Heart left ventricle (tissue), 13 donors: ENCODE results near the gene CBFA2T2.

ENCODE experiments used
- POLR2A ChIP-seq, 2 donors: fragments of 450-650 bp; IDR thresholded peaks; one replicate each; pipeline ENCODE4 v1.6.1; 2017; ENCODE audit warnings: antibody characterized with exemption in 2 of 2, mild to moderate bottlenecking in 2 of 2, moderate library complexity in 2 of 2
- TF ChIP-seq, protein P1 (sequence below), 12 donors: fragments of 200-600 bp; sonication (generic) in 4 of 12; IDR thresholded peaks; one replicate each; pipeline versions ENCODE4 v1.5.0 to v1.8.0; 2018 to 2022; ENCODE audit warnings: antibody characterized with exemption in 12 of 12, mild to moderate bottlenecking in 5 of 12
- donor health status: ischemic (EF 13 %, LVEDD 7.1; RV severe dilation, severe dysfunction).
- donor health status: DM: no; HTN: yes; CAD: no.
- donor health status: DM: no; HTN: no; CAD: no.
- donor health status: ischemic (EF 25% LVEDD 6.9; RV normal size, moderate dysfunction).
- donor health status: ischemic (EF 25% LVEDD 5.7; RV mildly dilated, moderate dysfunction).
- donor health status: ischemic (EF 35%, LVEDD 5.7; RV mildly dilated, moderate dysfunction).
- donor health status: nonischemic (EF 11% LVEDD 7.7; RV severe dilation, severe dysfunction).
- donor health status: DM: yes; HTN: yes; CAD: no.
- donor health status: PGD.
- donor health status: ischemic (EF 29% LVEDD 5.4; RV normal size, mild dysfunction).
- donor health status: nonischemic (EF 23%, LVEDD 6.1; RV moderate dilation, normal function).

- TF ChIP-seq, protein P1, sequence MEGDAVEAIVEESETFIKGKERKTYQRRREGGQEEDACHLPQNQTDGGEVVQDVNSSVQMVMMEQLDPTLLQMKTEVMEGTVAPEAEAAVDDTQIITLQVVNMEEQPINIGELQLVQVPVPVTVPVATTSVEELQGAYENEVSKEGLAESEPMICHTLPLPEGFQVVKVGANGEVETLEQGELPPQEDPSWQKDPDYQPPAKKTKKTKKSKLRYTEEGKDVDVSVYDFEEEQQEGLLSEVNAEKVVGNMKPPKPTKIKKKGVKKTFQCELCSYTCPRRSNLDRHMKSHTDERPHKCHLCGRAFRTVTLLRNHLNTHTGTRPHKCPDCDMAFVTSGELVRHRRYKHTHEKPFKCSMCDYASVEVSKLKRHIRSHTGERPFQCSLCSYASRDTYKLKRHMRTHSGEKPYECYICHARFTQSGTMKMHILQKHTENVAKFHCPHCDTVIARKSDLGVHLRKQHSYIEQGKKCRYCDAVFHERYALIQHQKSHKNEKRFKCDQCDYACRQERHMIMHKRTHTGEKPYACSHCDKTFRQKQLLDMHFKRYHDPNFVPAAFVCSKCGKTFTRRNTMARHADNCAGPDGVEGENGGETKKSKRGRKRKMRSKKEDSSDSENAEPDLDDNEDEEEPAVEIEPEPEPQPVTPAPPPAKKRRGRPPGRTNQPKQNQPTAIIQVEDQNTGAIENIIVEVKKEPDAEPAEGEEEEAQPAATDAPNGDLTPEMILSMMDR (IDR thresholded peaks at IDR 0.05), result peak in 10 of 12 donors; percentile 23 to 59 (median 32)
- TF ChIP-seq POLR2A (IDR thresholded peaks at IDR 0.05), result no peak
Measured at GRCh38 chr20:33444797-33445560, 44.9 kb upstream of the CBFA2T2 start.
